Medulla oblongata (tissue), 1 donor: Measurements from ENCODE around the gene TICRR.
"Not testable (repeated sequence)": the region's sequence is repeated elsewhere in the genome, so short reads cannot be mapped to it uniquely, and the experiment has no call there.

Source experiments
- DNase-seq: peaks from one replicate; pipeline ENCODE4 v3.0.0-alpha.2; 2015; ENCODE audit errors: extremely low spot score

The TICRR gene, protein sequence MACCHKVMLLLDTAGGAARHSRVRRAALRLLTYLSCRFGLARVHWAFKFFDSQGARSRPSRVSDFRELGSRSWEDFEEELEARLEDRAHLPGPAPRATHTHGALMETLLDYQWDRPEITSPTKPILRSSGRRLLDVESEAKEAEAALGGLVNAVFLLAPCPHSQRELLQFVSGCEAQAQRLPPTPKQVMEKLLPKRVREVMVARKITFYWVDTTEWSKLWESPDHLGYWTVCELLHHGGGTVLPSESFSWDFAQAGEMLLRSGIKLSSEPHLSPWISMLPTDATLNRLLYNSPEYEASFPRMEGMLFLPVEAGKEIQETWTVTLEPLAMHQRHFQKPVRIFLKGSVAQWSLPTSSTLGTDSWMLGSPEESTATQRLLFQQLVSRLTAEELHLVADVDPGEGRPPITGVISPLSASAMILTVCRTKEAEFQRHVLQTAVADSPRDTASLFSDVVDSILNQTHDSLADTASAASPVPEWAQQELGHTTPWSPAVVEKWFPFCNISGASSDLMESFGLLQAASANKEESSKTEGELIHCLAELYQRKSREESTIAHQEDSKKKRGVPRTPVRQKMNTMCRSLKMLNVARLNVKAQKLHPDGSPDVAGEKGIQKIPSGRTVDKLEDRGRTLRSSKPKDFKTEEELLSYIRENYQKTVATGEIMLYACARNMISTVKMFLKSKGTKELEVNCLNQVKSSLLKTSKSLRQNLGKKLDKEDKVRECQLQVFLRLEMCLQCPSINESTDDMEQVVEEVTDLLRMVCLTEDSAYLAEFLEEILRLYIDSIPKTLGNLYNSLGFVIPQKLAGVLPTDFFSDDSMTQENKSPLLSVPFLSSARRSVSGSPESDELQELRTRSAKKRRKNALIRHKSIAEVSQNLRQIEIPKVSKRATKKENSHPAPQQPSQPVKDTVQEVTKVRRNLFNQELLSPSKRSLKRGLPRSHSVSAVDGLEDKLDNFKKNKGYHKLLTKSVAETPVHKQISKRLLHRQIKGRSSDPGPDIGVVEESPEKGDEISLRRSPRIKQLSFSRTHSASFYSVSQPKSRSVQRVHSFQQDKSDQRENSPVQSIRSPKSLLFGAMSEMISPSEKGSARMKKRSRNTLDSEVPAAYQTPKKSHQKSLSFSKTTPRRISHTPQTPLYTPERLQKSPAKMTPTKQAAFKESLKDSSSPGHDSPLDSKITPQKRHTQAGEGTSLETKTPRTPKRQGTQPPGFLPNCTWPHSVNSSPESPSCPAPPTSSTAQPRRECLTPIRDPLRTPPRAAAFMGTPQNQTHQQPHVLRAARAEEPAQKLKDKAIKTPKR (N-terminal part only)

DNA sequence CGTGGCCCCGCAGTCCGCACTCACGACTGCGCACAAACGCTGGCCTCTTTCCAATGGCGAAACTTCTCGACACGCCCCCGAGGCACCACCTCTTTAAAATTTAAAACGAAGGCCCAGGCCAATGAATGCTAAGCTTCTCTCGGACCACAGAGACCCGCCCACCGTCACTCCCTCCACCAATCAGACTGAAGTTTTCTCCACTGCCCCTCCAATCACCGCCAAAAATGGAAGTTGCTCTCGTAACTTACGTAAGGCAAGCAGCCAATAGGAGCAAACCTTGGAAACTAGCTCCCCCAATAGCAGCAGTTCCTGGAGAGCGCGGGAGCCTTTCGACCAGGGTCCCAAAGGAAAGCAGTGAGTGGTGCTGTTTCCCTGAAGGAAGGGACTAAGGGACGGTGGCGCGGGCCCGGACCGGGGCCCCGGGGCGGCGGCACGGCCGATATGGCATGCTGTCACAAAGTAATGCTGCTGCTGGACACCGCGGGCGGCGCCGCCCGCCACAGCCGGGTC, at the start of gene TICRR:
TSS of gene TICRR (plus strand) at position 324 of the 510 bp plus-strand sequence. CDS start at position 442, 118 bp downstream.
- peak; percentile 99 for DNase-seq

DNA sequence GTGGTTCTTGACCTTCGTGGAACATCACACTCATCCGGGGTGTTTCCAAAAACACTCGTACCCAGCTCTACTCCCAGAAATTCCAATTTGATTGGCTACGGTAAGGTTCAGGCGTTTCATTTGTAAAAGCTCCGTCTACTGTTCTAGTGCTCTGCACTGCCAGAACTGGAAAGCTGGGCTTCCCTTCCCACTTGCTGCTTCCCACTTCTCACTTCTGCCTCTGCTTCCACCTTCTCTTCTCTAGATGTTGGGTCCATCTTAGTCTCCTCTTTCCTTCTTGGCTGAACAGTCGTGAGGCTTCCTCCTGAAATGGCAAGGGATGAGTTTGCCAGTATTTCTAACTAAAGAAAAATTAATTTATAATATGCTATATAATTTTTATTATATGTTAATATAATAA, 49.1 kb upstream of the TICRR start:
- no peak for DNase-seq

DNA sequence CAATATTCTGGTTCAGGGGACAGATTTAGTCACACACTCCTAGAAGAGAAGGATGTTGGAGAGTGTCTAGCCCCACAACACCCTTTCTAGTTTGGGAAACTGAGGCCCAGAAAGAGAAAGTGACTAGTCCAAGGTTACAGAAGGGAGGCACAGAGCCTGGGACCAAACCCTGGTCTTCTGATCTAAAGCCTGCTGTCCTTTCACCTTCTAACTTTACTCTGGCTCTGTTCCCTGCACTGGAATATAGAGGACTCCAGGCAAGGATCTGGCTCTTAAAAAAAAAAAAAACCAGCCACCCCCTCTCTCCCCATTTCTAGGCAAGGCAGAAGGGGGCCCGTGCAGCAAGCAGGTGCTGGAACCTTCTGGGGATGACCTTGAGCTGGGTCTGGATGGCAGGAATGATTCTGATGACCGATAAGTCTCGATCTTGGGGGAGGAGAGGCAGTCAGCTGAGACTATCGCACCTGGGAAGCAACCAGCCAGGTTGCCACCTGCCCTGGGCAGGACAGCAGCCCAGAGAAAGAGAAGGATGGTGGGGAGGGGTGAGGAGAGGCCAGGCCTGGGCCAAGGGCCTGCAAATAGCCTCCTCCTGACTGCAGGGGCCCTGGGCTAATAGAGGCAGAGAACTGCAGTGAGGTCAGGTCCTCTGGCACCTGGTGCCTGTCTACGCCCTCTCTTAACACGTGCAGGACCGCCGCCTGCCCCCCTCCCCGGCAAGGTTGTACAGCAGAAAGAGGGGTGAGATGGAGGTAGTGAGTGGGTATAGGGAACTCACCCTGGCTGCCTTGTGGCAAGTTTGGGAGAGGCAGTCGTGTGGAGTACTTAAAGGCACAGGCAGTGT, 48.4 kb upstream of the TICRR start:
- DNase-seq: no peak

DNA sequence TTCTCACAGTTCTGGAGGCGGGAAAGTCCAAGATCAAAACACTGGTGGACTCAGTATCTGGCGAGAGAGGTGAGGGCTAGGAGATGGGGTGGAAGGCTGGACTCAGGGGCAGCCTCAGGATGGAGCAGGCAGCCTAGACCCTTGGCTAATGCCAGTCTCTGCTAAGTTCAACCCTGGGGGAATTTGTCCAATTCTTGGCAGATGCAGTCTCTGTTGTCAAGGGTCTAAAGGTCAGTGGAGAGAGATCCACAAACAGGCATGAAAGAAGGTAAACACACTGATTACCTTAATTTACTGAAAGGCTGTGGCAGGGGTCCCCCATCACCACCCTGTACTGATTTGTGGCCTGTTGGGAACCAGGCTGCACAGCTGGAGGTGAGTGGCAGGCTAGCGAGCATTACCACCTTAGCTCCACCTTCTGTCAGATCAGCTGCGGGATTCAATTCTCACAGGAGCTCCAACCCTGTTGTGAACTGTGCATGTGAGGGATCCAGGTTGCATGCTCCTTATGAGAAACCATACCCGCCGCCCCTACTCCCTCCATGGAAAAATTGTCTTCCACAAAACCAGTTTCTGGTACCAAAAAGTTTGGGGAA, 46.4 kb upstream of the TICRR start:
- DNase-seq: no peak

DNA sequence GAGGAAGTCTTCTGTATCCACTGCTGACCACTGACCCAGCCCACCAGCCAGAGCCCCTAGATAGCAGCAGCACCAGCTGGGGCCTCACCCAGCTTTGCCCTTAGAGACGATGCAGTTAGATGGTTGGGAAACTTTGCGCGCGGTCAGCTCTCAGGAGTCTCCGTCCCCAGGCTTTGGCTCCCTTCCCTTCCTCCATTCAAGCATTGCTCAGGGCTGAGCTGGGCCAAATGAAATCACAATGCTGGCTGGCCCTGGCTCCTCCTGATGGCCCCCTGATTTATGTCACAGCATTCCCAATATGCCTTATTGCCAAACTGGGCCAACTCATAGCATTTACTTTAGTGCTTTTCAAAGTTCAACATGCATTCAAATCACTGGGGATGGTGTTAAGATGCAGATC, 44.3 kb upstream of the TICRR start:
- peak; percentile 5 for DNase-seq

DNA sequence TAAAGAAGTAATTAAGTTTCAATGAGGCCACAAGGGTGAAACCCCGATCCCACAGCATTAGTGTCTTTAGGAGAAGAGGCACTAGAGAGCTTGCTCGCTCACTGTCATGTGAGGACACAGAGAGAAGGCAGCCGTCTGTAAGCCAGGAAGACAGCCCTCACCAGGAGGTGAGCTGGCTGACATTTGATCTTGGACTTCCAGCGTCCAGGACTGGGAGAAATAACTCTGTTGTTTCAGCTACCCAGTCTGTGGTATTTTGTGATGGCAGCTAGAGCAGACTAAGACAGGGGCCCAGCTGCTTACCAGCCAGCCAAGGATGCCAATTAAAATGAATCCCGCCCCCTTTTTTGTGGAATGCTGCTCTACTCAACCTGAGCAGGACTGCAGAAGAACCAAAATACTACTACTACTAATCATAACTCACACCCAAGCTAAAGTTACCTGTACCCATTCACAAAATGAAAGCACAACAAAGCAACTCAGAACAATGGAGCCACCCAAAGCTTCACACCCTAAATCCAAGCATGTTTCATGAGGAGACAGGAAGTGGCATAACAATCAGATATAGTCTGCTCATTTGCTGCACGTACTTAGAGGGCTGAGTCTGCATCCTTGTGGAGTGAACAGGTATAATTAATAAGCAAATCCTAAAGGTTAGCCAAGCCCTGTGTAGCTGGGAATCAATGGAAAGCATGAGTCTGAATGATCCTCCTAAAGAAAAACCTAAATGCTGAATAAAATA, 43.3 kb upstream of the TICRR start:
- no peak for DNase-seq

DNA sequence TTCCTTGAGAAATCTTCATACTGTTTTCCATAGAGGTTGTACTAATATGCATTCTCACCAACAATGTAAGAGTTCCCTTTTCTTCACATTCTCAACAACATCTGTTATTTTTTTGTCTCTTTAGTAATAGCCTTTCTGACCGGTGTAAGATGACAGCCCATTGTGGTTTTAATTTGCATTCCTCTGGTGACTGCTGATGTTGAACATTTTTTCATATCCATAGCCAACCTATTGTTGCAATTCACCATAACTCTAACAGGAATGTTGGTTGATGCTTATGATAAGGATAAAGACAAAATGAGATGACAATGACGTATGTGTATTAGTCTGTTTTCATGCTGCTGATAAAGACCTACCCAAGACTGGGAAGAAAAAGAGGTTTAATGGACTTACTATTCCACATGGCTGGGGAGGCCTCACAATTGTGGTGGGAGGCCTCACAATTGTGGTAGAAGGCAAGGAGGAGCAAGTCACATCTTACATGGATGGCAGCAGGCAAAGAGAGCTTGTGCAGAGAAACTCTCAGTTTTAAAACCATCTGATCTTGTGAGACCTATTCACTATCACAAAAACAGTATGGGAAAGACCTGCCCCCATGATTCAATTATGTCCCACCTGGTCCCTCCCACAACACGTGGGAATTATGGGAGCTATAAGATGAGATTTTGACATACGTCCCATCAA, 41.3 kb upstream of the TICRR start:
- no peak for DNase-seq

DNA sequence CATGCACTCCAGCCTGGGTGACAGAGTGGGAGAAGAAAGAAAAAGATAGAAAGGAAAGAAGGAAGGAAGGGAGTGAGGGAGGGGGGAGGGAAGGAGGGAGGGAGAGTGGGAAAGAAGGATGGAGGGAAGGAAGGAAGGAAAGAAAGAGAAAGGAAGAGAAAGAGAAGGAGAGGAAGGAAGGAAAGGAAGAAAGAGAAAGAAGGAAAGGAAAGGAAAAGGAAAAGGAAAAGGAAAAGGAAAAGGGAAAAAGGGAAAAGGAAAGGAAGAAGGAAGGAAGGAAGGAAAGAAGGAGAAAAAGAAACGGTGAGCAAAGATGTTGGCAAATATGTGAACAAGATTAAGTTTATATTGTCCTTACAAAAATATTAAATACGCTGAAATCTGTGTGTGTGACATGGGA, 36.2 kb upstream of the TICRR start:
- DNase-seq: no peak

DNA sequence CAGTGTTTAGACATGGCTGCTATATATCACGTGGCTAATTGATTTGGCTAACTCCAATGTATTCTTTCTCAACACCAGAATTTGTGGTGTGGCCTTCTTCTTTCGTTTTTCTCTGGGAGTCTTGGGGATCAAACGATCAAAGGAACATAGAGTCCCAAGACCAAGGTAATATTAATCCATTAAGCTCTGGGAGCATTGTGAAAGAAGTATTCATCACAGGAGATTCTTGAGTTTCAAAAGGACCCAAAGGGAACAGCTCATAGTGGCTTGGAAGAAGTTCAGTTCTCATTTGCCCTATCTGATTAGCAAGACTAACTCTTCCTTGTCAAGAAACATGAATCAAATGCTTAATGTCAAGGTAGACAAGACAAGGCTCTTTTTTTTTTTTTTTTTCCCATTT, 32.9 kb upstream of the TICRR start:
- DNase-seq: no peak

DNA sequence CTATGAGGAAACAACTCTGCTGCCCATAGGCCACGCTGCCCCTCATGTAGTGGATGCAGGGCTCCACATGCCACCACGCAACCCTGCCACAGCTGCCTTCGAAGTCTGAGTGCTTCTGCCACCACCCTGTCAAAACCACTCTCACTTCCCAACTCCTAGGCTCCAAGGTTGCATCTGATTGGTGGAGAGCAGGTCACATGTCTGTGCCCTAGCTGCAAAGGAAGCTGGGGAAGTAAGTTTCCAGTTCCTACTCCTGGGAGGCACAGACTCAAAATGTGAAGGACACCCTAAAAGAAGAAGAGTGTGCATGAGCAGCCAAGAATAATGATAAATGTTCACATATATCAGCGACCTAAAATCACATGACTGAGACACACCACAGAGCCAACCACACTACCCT, 31.9 kb upstream of the TICRR start:
- no peak for DNase-seq

DNA sequence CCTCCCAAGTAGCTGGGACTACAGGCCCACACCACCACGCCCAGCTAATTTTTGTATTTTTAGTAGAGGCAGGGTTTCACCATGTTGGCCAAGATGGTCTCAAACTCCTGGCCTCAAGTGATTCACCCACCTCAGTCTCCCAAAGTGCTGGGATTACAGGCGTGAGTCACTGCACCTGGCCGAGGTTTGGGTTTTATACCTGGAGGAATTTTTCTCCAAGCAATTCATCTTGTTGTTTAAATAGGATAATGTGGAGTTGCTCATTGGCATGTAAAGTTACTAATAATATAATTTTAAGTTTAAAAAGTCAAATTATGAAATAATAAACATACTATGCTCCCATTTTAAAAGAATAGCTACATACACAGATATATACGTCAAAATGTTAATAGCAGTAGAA, 26.1 kb upstream of the TICRR start:
- DNase-seq: not testable (repeated sequence)

DNA sequence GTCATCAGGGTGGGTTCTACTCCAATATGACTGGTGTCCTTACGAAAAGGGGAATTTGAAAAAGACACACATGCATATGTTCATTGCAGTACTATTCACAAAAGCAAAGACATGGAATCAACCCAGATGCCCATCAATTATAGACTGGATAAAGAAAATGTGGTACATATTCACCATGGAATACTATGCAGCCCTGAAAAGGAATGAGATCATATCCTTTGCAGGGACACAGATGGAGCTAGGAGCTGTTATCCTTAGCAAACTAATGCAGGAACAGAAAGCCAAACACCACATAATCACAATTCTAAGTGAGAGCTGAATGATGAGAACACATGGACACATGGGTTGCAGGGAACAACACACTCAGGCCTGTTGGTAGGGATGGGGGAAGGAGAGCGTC, 24.8 kb upstream of the TICRR start:
- no peak for DNase-seq

DNA sequence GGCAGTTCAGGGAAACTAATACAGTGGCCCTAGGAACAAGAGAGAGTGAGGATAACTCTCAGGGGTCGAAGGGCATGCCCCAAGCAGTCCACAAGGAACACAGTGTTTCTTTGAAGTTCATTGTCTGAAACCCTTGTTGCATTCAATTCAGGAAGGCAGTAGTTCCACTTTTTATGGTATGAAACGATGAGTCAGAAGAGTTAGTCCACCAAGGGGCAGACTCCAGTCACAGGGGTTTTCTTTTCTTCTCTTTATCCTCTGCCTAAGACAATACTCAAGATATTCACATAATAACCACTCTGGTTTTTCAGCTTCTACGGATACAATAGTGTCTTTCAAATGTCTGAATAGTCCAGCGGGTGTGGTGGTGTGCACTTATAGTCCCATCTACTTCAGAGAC, 23.7 kb upstream of the TICRR start:
- no peak for DNase-seq

DNA sequence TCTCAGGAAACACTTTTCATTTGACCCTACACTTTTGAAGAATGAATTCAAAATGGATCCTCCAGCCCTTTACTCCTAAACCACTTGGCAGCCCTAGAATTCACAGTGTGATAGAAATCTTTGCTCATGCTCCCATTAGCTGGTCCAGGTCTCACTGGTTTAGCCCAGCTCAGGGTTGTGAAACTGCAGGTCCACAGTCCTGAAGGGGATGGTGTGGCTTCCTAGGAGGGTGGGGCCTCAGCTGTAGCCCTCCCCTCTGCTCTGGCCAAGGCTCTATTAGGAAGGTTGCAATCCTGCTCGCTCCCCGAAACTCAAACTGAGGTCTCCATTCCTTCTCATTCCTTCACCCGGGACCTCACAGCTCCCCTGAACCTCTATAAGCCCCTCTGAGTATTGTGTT, 21.6 kb upstream of the TICRR start:
- DNase-seq: no peak

DNA sequence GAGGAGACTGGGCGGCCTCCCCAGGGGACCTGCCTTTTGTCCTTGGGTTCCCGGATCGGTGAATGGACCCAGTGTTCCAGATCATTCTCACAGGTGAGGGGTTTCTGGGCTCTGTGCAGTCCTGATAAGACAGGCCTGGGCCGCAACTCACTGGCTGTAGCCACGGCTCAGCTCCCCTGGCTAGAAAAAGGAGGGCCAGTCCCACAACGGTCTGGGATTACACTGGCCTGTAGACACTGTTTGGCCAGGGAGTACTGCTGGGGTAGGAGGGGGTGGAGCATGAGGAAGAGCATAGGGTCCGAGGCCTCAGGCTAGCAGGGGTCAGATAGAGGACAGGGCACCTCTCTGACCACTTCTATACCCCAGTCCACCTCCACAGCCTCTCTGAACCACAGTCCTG, 21.0 kb upstream of the TICRR start:
- no peak for DNase-seq

DNA sequence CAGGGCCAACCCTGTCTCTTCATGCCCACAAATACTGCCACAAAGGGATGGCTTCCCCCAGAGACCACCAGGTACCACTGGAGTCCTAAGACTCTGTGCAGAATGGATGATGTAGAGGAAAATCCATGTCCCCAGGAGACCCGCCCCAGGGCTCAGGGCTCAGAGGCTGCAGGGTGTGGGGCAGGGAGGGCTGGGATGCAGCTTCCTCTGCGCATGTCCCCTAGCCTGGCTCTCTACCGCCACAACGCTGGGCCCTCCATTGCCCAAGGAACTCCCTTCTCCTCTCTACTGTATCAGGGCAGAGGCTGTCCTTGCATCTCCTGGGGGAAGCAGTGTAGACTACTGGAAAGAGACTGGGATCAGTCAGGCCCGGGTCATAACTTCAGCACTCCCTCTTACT, 19.5 kb upstream of the TICRR start:
- DNase-seq: no peak

DNA sequence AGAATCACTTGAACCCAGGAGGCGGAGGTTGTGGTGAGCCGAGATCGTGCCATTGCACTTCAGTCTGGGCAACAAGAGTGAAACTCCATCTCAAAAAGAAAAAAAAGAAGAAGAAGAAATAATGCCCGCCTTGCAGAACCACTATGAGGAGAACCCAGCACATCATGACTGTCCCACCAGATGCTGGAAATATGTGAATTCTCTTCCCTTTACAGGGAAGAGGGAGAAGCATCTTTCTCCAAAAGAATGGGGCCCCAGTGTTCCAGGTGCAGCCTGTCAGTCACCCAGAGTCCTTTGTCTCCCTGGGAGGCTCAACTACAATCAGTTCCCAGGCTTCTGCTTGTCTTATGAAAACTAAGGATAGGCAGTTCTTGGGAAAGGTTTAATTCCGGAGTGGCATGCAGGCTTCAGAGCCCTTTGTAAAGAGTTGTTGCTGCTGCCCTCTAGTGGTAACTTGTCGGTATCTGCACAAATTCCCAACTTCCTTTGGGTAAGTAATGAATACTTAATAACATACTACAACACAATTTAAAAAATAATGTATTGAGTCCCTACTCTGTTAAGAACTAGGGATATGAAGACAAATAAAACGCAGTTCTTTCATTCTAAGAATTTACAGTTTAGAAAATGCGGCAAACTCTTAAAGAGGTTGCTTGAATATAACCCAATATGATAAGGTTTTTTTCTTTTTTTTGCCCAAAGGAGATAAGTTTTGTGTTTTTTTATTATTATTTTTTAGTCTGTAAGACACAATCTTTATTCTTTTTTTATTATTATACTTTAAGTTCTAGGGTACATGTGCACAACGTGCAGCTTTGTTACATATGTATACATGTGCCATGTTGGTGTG, 18.6 kb upstream of the TICRR start:
- DNase-seq: peak; percentile 83

DNA sequence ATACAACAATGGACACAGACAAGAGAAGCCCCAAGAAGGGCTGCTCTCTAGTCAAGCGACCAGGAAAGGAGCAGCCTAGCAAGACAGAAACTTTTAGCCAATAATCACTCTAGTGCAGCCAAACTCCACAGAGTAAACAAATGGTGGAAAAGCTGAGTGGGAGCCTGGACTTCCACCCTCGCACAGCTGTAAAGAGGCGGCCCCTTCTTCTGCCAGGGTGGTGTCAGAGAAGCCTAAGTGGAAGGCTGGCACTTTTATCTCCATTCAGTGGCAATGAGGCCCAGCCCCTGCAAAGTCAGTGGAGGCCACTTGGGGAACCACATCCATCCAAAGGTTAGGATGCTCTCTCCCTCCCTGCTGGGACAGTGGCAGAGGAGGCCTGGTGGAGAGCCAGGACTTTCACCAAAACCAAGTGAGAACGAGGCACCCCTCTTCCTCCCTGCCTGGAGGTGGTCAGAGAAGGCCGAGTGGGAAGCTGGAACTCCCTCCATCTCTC, 15.5 kb upstream of the TICRR start:
- DNase-seq: no peak
